GM12872 (cell line): ENCODE measurements around the gene HSD17B8.
A peak's percentile ranks its signal among the peaks of the same experiment; 100 is the strongest.

Experiments
- TF ChIP-seq, protein P1 (sequence below): IDR thresholded peaks from 3 replicates; pipeline ENCODE4 v1.5.1; 2011; ENCODE audit warnings: low read depth, mild to moderate bottlenecking, low read length, moderate library complexity; ENCODE audit not compliant: insufficient read depth

The HSD17B8 gene

GRCh38 chr6:33173535-33174180, 30.8 kb upstream of the HSD17B8 start:
- TF ChIP-seq, protein P1, sequence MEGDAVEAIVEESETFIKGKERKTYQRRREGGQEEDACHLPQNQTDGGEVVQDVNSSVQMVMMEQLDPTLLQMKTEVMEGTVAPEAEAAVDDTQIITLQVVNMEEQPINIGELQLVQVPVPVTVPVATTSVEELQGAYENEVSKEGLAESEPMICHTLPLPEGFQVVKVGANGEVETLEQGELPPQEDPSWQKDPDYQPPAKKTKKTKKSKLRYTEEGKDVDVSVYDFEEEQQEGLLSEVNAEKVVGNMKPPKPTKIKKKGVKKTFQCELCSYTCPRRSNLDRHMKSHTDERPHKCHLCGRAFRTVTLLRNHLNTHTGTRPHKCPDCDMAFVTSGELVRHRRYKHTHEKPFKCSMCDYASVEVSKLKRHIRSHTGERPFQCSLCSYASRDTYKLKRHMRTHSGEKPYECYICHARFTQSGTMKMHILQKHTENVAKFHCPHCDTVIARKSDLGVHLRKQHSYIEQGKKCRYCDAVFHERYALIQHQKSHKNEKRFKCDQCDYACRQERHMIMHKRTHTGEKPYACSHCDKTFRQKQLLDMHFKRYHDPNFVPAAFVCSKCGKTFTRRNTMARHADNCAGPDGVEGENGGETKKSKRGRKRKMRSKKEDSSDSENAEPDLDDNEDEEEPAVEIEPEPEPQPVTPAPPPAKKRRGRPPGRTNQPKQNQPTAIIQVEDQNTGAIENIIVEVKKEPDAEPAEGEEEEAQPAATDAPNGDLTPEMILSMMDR = no peak

GRCh38 chr6:33174784-33175183, 29.7 kb upstream of the HSD17B8 start:
- TF ChIP-seq, protein P1 = no peak

GRCh38 chr6:33175436-33176069, 28.9 kb upstream of the HSD17B8 start:
- TF ChIP-seq, protein P1 = 0 out of 3 replicates have a peak, but pooled peaks have one; percentile 9

- TF ChIP-seq, protein P1 = no peak
Observed at GRCh38 chr6:33176906-33177305, 27.5 kb upstream of the HSD17B8 start.

DNA sequence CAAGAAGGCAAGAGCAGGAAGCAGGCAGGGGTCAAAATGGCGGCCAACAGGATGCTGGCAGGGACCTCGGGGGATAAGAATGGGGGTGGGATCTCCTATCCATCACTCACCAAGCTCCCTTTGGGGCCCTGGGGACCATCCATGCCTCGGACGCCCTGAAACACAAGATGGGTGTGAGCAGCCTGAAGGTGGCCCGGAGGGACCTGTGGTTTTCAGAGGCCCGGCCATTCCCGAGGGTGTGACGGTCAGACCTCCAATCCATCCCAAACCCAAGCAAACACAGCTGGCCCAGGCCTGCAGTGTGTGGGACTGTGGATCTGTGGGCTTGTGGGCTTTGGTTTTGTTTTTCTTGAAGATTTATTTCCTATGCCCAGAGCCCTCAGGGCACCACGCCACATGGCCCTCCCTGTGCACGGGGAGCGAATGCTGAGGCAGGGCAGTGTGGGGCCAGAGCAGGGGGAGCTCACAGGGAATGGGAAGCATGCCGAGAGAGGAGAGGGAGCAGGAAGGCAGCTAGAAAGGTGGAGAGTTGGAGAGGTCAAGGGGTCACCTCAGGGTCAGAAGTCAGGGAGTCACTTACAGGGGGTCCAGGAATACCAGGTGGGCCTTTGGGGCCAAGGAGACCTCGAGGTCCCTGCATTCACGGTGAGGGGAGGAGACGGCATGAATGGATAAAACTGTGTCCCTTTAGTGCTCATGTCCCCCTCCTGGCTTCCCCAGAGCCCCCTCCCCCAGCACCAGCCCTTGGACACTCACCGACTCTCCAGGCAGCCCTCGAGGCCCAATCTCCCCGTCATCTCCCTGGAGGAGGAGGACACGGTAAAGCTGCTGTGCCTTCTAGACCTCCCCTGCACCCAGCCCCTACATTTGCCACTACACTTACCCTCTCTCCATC, 26.7 kb upstream of the HSD17B8 start:
- TF ChIP-seq, protein P1 = no peak

DNA sequence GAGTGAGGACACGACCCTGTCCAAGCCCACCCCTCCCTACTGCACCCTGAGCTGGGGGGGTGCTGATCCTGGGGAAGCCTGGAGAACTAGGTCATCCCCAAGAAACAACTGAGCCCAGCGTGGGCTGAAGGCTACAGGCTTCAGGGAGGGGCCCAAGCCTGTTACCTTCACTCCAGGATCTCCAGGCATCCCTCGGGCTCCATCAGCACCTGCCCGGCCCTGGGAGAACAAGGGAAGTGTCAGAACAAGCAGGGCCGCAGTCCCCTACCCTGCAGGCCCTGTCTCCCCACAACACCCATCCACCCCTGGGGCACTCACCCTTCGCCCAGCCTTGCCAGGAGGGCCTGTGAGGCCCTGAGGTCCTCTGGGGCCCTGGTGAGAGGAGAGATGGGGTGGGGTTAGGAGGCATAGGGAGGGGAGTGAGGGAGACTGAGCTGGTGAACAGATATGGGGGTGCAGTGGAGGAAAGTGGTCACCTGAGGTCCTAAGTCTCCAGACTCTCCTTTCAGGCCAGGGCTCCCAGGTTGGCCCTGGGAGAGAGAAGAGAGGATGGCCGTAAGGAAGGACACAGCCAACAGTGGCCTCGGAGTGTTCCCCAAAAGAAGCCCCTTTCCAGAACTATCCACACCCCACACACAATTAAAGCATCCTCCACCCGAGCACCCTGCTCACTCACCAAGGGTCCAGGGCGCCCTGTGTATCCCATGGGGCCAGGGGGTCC, 25.5 kb upstream of the HSD17B8 start:
- TF ChIP-seq, protein P1 = no peak
